Activated CD4-positive, alpha-beta memory T cell treated with anti-CD3 and anti-CD28 coated beads, Interleukin-2, amount 10 ng/mL, durations not matched to agents 7 days and 5 days (primary cell): ENCODE data around the gene IVL. TPM values are rescaled to one million over a fixed set of nuclear protein-coding genes. Genes with fewer than 3 reads are reported as not detected.

Experiments
- total RNA-seq, 2 experiments: library from RNA; stranded (reverse); gene quantifications; one replicate each; pipeline ENCODE4 v1.2.3, GENCODE V29; 2021

The IVL gene
- total RNA-seq, 2 experiments from 2014 or later, result not detected

Other genes starting within 250 kb of the IVL start
- not detected for gene LCE2D, start 245.2 kb upstream of the IVL start, total RNA-seq
- not detected for gene LCE2C, start 233.3 kb upstream of the IVL start, total RNA-seq
- not detected for gene LCE2B, start 222.4 kb upstream of the IVL start, total RNA-seq
- gene LCE2A, start 210.2 kb upstream of the IVL start, total RNA-seq, result not detected
- gene LCE4A, start 200.4 kb upstream of the IVL start, total RNA-seq, result not detected
- not detected for gene KPRP, start 150.5 kb upstream of the IVL start, total RNA-seq
- gene LCE1F, start 133.4 kb upstream of the IVL start, total RNA-seq, result not detected
- not detected for gene LCE1E, start 122.3 kb upstream of the IVL start, total RNA-seq
- not detected for gene LCE1D, start 111.8 kb upstream of the IVL start, total RNA-seq
- not detected for gene LCE1C, start 101.9 kb upstream of the IVL start, total RNA-seq
- gene LCE1B, start 96.6 kb upstream of the IVL start, total RNA-seq, result not detected
- not detected for gene LCE1A, start 81.1 kb upstream of the IVL start, total RNA-seq
- not detected for gene LCE6A, start 65.7 kb upstream of the IVL start, total RNA-seq
- not detected for gene LCE7A, start 48.5 kb upstream of the IVL start, total RNA-seq
- not detected for gene SMCP, start 30.2 kb upstream of the IVL start, total RNA-seq
- gene SPRR5, start 38.7 kb downstream of the IVL start, total RNA-seq, result not detected
- gene SPRR4, start 62.1 kb downstream of the IVL start, total RNA-seq, result not detected
- not detected for gene SPRR1A, start 75.5 kb downstream of the IVL start, total RNA-seq
- not detected for gene SPRR3, start 93.2 kb downstream of the IVL start, total RNA-seq
- not detected for gene SPRR1B, start 122.7 kb downstream of the IVL start, total RNA-seq
- not detected for gene SPRR2D, start 132.6 kb downstream of the IVL start, total RNA-seq
- not detected for gene SPRR2A, start 149.0 kb downstream of the IVL start, total RNA-seq
- gene SPRR2B, start 163.1 kb downstream of the IVL start, total RNA-seq, result not detected
- not detected for gene SPRR2E, start 186.0 kb downstream of the IVL start, total RNA-seq
- not detected for gene SPRR2F, start 205.0 kb downstream of the IVL start, total RNA-seq
- gene SPRR2G, start 242.3 kb downstream of the IVL start, total RNA-seq, result not detected